ENCODE measurements around the gene DENND6A. TPM values are rescaled to one million over a fixed set of nuclear protein-coding genes. Genes with fewer than 3 reads are reported as not detected.
"Not testable (repeated sequence)": the region's sequence is repeated elsewhere in the genome, so short reads cannot be mapped to it uniquely, and the experiment has no call there.

The DENND6A gene
- total and polyA plus RNA-seq, 2 donors (not counting 1 experiment from before 2014, with no cell fraction given) = 11.4 to 13.4 TPM

DNA sequence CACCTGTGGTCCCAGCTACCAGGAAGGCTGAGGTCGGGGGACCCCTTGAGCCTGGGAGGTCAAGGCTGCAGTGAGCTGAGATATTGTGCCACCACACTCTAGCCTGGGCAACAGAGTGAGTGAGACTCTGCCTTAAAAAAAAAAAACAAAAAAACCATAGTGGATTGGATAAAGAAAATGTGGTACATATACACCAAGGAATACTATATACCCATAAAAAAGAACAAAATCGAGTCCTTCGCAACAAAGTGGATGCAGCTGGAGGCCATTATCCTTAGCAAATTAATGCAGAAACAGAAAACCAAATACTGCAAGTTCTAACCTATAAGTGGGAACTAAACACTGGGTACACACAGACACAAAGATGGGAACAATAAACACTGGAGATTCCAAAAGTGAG lies 75.1 kb downstream of the DENND6A start:
- H3K27ac ChIP-seq (ENCODE audit: insufficient read depth, low read length) = no peak overlapping the region
- no peak for DNase-seq (ENCODE audit: low read depth in 2 of 2)
- no peaks in the 10 kb centered on the region for H3K4me1 ChIP-seq (ENCODE audit: control insufficient read depth, extremely low read depth, insufficient read depth, low read length)
- no peaks in the 10 kb centered on the region for H3K9me3 ChIP-seq (ENCODE audit: control insufficient read depth, insufficient read depth, low read depth, low read length)
- no peak overlapping the region for H3K4me3 ChIP-seq (replicated peaks in 1 of 4; ENCODE audit: control extremely low read depth in 1 of 4, insufficient read depth in 1 of 4, low read depth in 3 of 4, low read length in 4 of 4)
- H3K27me3 ChIP-seq (ENCODE audit: control insufficient read depth, insufficient read depth, low read length) = no peaks in the 10 kb centered on the region
- no peaks in the 10 kb centered on the region for H4K20me1 ChIP-seq (ENCODE audit: control insufficient read depth, extremely low read depth, insufficient read depth, low read length)
- H2AFZ ChIP-seq (ENCODE audit: low read length) = no peak overlapping the region
- no peaks in the 10 kb centered on the region for H3K36me3 ChIP-seq (ENCODE audit: control insufficient read depth, insufficient read depth, low read length)
- no peak overlapping the region for H3K9ac ChIP-seq (ENCODE audit: insufficient read depth, low read length)
- TF ChIP-seq EZH2 (IDR thresholded peaks at IDR 0.05; ENCODE audit: low read length, missing control alignments) = no peak
- TF ChIP-seq CTCF (conservative IDR thresholded peaks at IDR 0.05 in 1 of 2, IDR thresholded peaks at IDR 0.05 in 1 of 2; ENCODE audit: low read depth in 1 of 2, low read length in 2 of 2) = no peak
- no peaks in the 10 kb centered on the region for H3K79me2 ChIP-seq (ENCODE audit: control insufficient read depth, insufficient read depth, low read length)
- H3K4me2 ChIP-seq (ENCODE audit: extremely low read depth, insufficient read depth, low read length) = no peak overlapping the region

DNA sequence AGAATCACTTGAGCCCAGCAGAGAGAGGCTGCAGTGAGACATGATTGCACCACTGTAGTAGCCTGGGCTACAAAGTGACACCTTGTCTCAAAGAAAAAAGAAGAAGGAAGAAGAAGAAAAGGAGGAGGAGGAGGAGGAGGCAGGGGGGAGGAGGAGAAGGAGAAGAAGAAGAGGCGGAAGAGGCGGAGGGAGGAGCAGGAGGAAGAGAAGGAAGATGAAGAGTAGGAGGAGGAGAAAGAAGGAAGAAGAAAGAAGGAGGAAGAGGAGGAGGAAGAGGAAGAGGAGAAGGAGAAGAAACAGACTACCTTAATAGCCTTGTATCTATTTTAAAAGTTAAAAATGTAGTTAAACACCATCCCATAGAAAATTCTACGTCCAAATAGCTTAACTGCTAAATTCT lies 76.6 kb downstream of the DENND6A start:
- Histone ChIP-seq H3K27ac (ENCODE audit: insufficient read depth, low read length) (no peak overlapping the region), H2AFZ (ENCODE audit: low read length) (no peak overlapping the region), H3K9me3 (ENCODE audit: control insufficient read depth, insufficient read depth, low read depth, low read length) (no peaks in the 10 kb centered on the region), H3K36me3 (ENCODE audit: control insufficient read depth, insufficient read depth, low read length) (no peaks in the 10 kb centered on the region), H3K4me1 (ENCODE audit: control insufficient read depth, extremely low read depth, insufficient read depth, low read length) (no peaks in the 10 kb centered on the region), H4K20me1 (ENCODE audit: control insufficient read depth, extremely low read depth, insufficient read depth, low read length) (no peaks in the 10 kb centered on the region), H3K9ac (ENCODE audit: insufficient read depth, low read length) (no peak overlapping the region), H3K27me3 (ENCODE audit: control insufficient read depth, insufficient read depth, low read length) (no peaks in the 10 kb centered on the region), H3K4me2 (ENCODE audit: extremely low read depth, insufficient read depth, low read length) (no peak overlapping the region), H3K4me3 (replicated peaks in 1 of 4; ENCODE audit: control extremely low read depth in 1 of 4, insufficient read depth in 1 of 4, low read depth in 3 of 4, low read length in 4 of 4) (no peak overlapping the region), H3K79me2 (ENCODE audit: control insufficient read depth, insufficient read depth, low read length) (no peaks in the 10 kb centered on the region)
- TF ChIP-seq CTCF (conservative IDR thresholded peaks at IDR 0.05 in 1 of 2, IDR thresholded peaks at IDR 0.05 in 1 of 2; ENCODE audit: low read depth in 1 of 2, low read length in 2 of 2) (no peak), EZH2 (IDR thresholded peaks at IDR 0.05; ENCODE audit: low read length, missing control alignments) (no peak)
- no peak for DNase-seq (ENCODE audit: low read depth in 2 of 2)

- not testable (repeated sequence) for H3K4me2 ChIP-seq (ENCODE audit: extremely low read depth, insufficient read depth, low read length); H3K9ac ChIP-seq (ENCODE audit: insufficient read depth, low read length); H3K27me3 ChIP-seq (ENCODE audit: control insufficient read depth, insufficient read depth, low read length)
These were observed 81.0 kb downstream of the DENND6A start for GRCh38 chr3:57611870-57612269.

More at GRCh38 chr3:57611870-57612269, 81.0 kb downstream of the DENND6A start:
- H3K27ac ChIP-seq (ENCODE audit: insufficient read depth, low read length); H3K36me3 ChIP-seq (ENCODE audit: control insufficient read depth, insufficient read depth, low read length); H3K4me1 ChIP-seq (ENCODE audit: control insufficient read depth, extremely low read depth, insufficient read depth, low read length); H3K4me3 ChIP-seq (replicated peaks in 1 of 4; ENCODE audit: control extremely low read depth in 1 of 4, insufficient read depth in 1 of 4, low read depth in 3 of 4, low read length in 4 of 4); H2AFZ ChIP-seq (ENCODE audit: low read length); H4K20me1 ChIP-seq (ENCODE audit: control insufficient read depth, extremely low read depth, insufficient read depth, low read length); H3K79me2 ChIP-seq (ENCODE audit: control insufficient read depth, insufficient read depth, low read length); H3K9me3 ChIP-seq (ENCODE audit: control insufficient read depth, insufficient read depth, low read depth, low read length); DNase-seq (ENCODE audit: low read depth in 2 of 2): not testable (repeated sequence)

Measured in fibroblast of lung (primary cell).